Body of pancreas (tissue), 4 donors: ENCODE results near the gene LCP1. TPM values are rescaled to one million over a fixed set of nuclear protein-coding genes. Genes with fewer than 3 reads are reported as not detected.

Source experiments
- ATAC-seq: fragments of 150-250 bp; one replicate; pipeline ENCODE4 v1.9.1; 2016
- DNase-seq, 4 donors: peaks; one replicate each; pipeline ENCODE4 v3.0.0-alpha.2; 2019
- H3K27ac ChIP-seq, 4 donors: fragments of 200-600 bp; sonication (generic); 1 replicate in 3 of 4; 2 replicates in 1 of 4; pipeline versions ENCODE4 v1.5.1 to v1.6.1; 2016 to 2019; ENCODE audit warnings: mild to moderate bottlenecking in 1 of 4, mixed read lengths in 1 of 4, moderate library complexity in 1 of 4
- H3K27me3 ChIP-seq, 2 donors: fragments of 200-600 bp; sonication (generic); one replicate each; pipeline ENCODE4 v1.6.0; 2016; ENCODE audit warnings: mild to moderate bottlenecking in 1 of 2
- H3K36me3 ChIP-seq, 2 donors: fragments of 200-600 bp; sonication (generic); replicated peaks in 1 of 2; 2 replicates each; pipeline ENCODE4 v1.5.1; 2016; ENCODE audit warnings: low read depth in 2 of 2; ENCODE audit not compliant: insufficient read depth in 1 of 2
- H3K4me1 ChIP-seq: fragments of 200-600 bp; sonication (generic); one replicate; pipeline ENCODE4 v1.6.0; 2016
- H3K4me3 ChIP-seq, 2 donors: fragments of 200-600 bp; sonication (generic); 1 replicate in 1 of 2; 2 replicates in 1 of 2; pipeline ENCODE4 v1.5.1; 2016 to 2019
- H3K9me3 ChIP-seq, 3 donors: fragments of 200-600 bp; sonication (generic); 1 replicate in 2 of 3; 2 replicates in 1 of 3; pipeline ENCODE4 v1.5.1; 2016
- POLR2A ChIP-seq, 3 donors: fragments of 450-650 bp; IDR thresholded peaks; one replicate each; pipeline ENCODE4 v1.6.1; 2016; ENCODE audit warnings: antibody characterized with exemption in 3 of 3, mild to moderate bottlenecking in 2 of 3
- WGBS, 2 donors: methylation state at CpG; one replicate each; pipeline ENCODE4 v1.1.5; 2017; 5-methylcytosine and 5-hydroxymethylcytosine counted together
- intact Hi-C: fragments of 100-400 bp; cut with DNase I; formaldehyde crosslinking; loops from one replicate; pipeline ENCODE4 v1.15.1; 2023
- total RNA-seq, 2 donors: library from RNA; depleted of rRNA; stranded (reverse); fragments of >200 nt; gene quantifications; one replicate each; pipeline ENCODE4 v1.1.0, GENCODE V29; 2016
- TF ChIP-seq, protein P1 (sequence below), 7 experiments: fragments of 450-650 bp in 4 of 7; fragments of 200-600 bp in 3 of 7; sonication (generic) in 3 of 7; IDR thresholded peaks; one replicate each; pipeline ENCODE4 v1.5.1; 2016 to 2019; ENCODE audit warnings: antibody characterized with exemption in 7 of 7

The LCP1 gene
- total RNA-seq, 2 donors from 2014 or later, result 6.3 to 16.1 TPM

- Histone ChIP-seq H3K27me3 (no peaks in the 10 kb centered on the region), H3K36me3 (no peaks in the 10 kb centered on the region), H3K4me1 (peaks cover 11% of the 10 kb centered on the region), H3K4me3 (no peak overlapping the region), H3K27ac (no peak overlapping the region), H3K9me3 (no peaks in the 10 kb centered on the region)
- DNase-seq (no peak), ATAC-seq (no peak)
- TF ChIP-seq, protein P1, sequence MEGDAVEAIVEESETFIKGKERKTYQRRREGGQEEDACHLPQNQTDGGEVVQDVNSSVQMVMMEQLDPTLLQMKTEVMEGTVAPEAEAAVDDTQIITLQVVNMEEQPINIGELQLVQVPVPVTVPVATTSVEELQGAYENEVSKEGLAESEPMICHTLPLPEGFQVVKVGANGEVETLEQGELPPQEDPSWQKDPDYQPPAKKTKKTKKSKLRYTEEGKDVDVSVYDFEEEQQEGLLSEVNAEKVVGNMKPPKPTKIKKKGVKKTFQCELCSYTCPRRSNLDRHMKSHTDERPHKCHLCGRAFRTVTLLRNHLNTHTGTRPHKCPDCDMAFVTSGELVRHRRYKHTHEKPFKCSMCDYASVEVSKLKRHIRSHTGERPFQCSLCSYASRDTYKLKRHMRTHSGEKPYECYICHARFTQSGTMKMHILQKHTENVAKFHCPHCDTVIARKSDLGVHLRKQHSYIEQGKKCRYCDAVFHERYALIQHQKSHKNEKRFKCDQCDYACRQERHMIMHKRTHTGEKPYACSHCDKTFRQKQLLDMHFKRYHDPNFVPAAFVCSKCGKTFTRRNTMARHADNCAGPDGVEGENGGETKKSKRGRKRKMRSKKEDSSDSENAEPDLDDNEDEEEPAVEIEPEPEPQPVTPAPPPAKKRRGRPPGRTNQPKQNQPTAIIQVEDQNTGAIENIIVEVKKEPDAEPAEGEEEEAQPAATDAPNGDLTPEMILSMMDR (IDR thresholded peaks at IDR 0.05), result no peak
- no peak for TF ChIP-seq POLR2A (IDR thresholded peaks at IDR 0.05)
- WGBS, 2 donors, result 49 to 55% methylated on average over 4 of the region's 4 CpGs
- intact Hi-C loops, result loop anchor here (10.0 kb wide), 1 partner anchor 67 kb away; the partner anchor contains the start of gene ZC3H13
Measured at GRCh38 chr13:46121597-46122163, 60.3 kb downstream of the LCP1 start.

- H3K36me3 ChIP-seq, result no peaks in the 10 kb centered on the region
- WGBS, 2 donors, result 77 to 81% methylated on average over 2 of the region's 2 CpGs
- H3K4me3 ChIP-seq, result no peak overlapping the region
- H3K27ac ChIP-seq, result no peak overlapping the region
- no peak for TF ChIP-seq POLR2A (IDR thresholded peaks at IDR 0.05)
- TF ChIP-seq, protein P1 (IDR thresholded peaks at IDR 0.05), result no peak
- DNase-seq, result no peak
- intact Hi-C loops, result loop anchor here (10.0 kb wide), 1 partner anchor 66 kb away; the partner anchor contains the start of gene ZC3H13
- peaks cover 11% of the 10 kb centered on the region for H3K4me1 ChIP-seq
- no peak for ATAC-seq
- H3K27me3 ChIP-seq, result no peaks in the 10 kb centered on the region
- H3K9me3 ChIP-seq, result no peaks in the 10 kb centered on the region
Measured at GRCh38 chr13:46121033-46121432, 60.9 kb downstream of the LCP1 start.

DNA sequence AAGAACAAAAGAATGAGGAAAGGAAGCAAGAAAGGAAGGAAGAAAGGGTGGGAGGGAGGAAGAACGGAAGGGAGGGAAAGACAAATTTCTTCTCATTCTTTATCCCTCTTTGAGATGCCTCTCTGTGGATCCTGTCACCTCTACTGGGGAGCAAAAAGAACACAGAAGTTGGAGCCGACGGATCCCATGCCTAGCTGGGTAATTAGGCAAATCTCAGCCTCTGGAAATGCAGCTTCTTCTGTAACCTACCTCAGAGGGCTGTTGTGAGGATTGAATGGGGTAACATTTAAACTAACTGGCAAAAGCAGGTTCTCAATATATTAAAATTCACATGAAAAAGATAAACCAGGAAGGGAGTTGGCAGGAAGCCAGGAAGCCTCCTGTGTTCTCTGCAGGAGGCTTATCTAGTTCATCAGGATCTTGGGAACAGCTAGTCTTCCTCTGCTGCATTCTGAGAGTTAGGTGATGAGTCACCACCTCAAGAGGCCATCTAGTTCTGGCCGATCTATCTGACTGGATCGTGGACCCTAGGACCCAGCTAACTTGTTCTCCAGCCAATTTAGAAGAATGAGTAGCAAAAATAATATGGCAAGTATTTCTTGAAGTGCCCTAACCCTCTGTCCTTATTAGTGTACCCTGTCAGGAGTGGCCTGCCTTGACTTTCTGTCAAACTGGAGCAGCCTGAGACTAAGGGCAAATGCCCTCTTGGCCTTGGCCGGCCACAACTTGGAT is 61.9 kb downstream of the LCP1 start:
- 52 to 57% methylated on average over 6 of the region's 6 CpGs for WGBS, 2 donors
- TF ChIP-seq, protein P1 (IDR thresholded peaks at IDR 0.05), result no peak
- no peak for TF ChIP-seq POLR2A (IDR thresholded peaks at IDR 0.05)
- DNase-seq, result peak; percentile 33 to 65 (median 49)
- Histone ChIP-seq H3K9me3 (no peaks in the 10 kb centered on the region), H3K27ac (no peak overlapping the region), H3K36me3 (no peaks in the 10 kb centered on the region), H3K4me3 (no peak overlapping the region), H3K27me3 (no peaks in the 10 kb centered on the region), H3K4me1 (peaks cover 11% of the 10 kb centered on the region)
- peak; percentile 40 for ATAC-seq
- intact Hi-C loops, result loop anchor here (10.0 kb wide), 1 partner anchor 65 kb away; the partner anchor contains the start of gene ZC3H13

DNA sequence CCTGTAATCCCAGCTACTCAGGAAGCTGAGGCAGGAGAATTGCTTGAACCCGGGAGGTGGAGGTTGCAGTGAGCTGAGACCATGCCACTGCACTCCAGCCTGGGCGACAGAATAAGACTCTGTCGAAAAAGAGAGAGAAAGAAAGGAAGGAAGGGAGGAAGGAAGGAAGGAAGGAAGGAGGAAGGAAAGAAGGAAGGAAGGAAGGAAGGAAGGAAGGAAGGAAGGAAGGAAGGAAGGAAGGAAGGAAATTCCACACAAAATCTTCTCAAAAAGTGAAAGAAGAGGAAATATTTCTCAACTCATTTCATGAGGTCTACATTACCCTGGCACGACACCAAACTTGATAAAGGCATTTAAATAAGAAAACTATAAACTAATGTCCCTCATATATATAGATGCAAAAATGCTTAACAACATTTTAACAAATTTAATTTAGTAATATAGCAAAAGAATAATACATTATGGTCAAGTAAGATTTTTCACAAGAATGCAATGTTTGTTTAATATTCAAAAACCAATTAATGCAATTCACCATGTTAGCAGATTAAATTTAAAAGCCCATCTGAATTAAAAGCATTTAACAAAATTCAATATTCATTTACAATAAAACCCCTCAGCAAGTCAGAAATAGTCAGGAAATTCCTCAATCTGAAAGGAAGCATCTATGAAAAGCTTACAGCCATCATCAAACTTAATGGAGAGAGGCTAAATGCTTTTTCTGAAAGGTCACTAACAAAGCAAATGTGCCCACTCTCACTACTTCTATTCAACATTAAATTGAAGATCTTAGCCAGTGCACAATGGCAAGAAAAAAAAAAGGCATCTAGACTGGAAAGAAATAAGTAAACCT is 65.1 kb downstream of the LCP1 start:
- 74 to 83% methylated on average over 4 of the region's 4 CpGs for WGBS, 2 donors
- H3K27me3 ChIP-seq, result no peaks in the 10 kb centered on the region
- no peaks in the 10 kb centered on the region for H3K9me3 ChIP-seq
- TF ChIP-seq, protein P1 (IDR thresholded peaks at IDR 0.05), result no peak
- TF ChIP-seq POLR2A (IDR thresholded peaks at IDR 0.05), result no peak
- no peaks in the 10 kb centered on the region for H3K36me3 ChIP-seq
- no peak for DNase-seq
- ATAC-seq, result no peak
- H3K27ac ChIP-seq, result no peak overlapping the region
- no peak overlapping the region for H3K4me3 ChIP-seq
- intact Hi-C loops, result no loop called here
- peaks cover 11% of the 10 kb centered on the region for H3K4me1 ChIP-seq
